K562 (cell line): ENCODE results near the gene PRDM4. TPM values are rescaled to one million over a fixed set of nuclear protein-coding genes. Genes with fewer than 3 reads are reported as not detected.

Experiments
- AFF4 ChIP-seq: sonication (generic); formaldehyde crosslinking; IDR thresholded peaks from 2 replicates; pipeline ENCODE4 v1.8.0; 2023; ENCODE audit warnings: mild to moderate bottlenecking, missing genetic modification reagents
- CTCF ChIP-seq, 3 experiments: IDR thresholded peaks in 2 of 3; conservative IDR thresholded peaks in 1 of 3; 2 replicates each; pipeline ENCODE4 v1.5.1; 2011 to 2012; ENCODE audit warnings: low read length in 3 of 3, mild to moderate bottlenecking in 3 of 3, control low read depth in 2 of 3, improper control_type of control experiment in 1 of 3, inconsistent platforms in 1 of 3, low read depth in 1 of 3, mixed read lengths in 1 of 3, moderate library complexity in 1 of 3; ENCODE audit not compliant: insufficient read depth in 2 of 3
- DDX20 ChIP-seq: fragments of 450-650 bp; IDR thresholded peaks from 2 replicates; pipeline ENCODE4 v1.6.1; 2016; ENCODE audit warnings: missing genetic modification characterization, low read depth, mild to moderate bottlenecking, missing compliant biosample characterization, moderate library complexity
- ESRRA ChIP-seq: fragments of 450-650 bp; IDR thresholded peaks from 2 replicates; pipeline ENCODE4 v1.6.1; 2014; ENCODE audit warnings: low read depth, mild to moderate bottlenecking, moderate library complexity, borderline replicate concordance
- FOSL1 ChIP-seq: fragments of 200-800 bp; sonication (Bioruptor generic); conservative IDR thresholded peaks from 2 replicates; pipeline ENCODE4 v1.6.1; 2016; ENCODE audit warnings: missing genetic modification characterization, missing compliant biosample characterization
- GATAD2B ChIP-seq: fragments of 450-650 bp; IDR thresholded peaks from 2 replicates; pipeline ENCODE4 v1.6.1; 2017; ENCODE audit warnings: mild to moderate bottlenecking, borderline replicate concordance
- HCFC1 ChIP-seq: IDR thresholded peaks from 2 replicates; pipeline ENCODE4 v1.6.1; 2012; ENCODE audit warnings: low read depth, low read length, improper control_type of control experiment
- HNRNPH1 ChIP-seq: fragments of 200-400 bp; formaldehyde crosslinking; optimal IDR thresholded peaks from 2 replicates; pipeline ENCODE3; 2017; ENCODE audit warnings: low read depth, mild to moderate bottlenecking, low read length, moderate library complexity
- HNRNPLL ChIP-seq: fragments of 200-400 bp; formaldehyde crosslinking; IDR thresholded peaks from 2 replicates; pipeline ENCODE4 v1.6.1; 2017; ENCODE audit warnings: low read length, low read depth, mild to moderate bottlenecking; ENCODE audit not compliant: poor library complexity, severe bottlenecking
- KAT2B ChIP-seq: IDR thresholded peaks from one replicate; pipeline ENCODE4 v1.6.1; 2012; ENCODE audit warnings: low read depth, mild to moderate bottlenecking, control low read depth, inconsistent platforms, low read length, moderate library complexity
- MIER1 ChIP-seq: fragments of 450-650 bp; IDR thresholded peaks from 2 replicates; pipeline ENCODE4 v1.6.1; 2016; ENCODE audit warnings: antibody characterized with exemption, mild to moderate bottlenecking, low read depth
- NONO ChIP-seq, 2 experiments: fragments of 200-400 bp in 1 of 2; fragments of 450-650 bp in 1 of 2; formaldehyde crosslinking in 1 of 2; IDR thresholded peaks; 2 replicates each; pipeline ENCODE4 v1.6.1; 2017; ENCODE audit warnings: low read depth in 2 of 2, mild to moderate bottlenecking in 2 of 2, moderate library complexity in 2 of 2, low read length in 1 of 2
- NR1H2 ChIP-seq: sonication (generic); formaldehyde crosslinking; IDR thresholded peaks from 2 replicates; pipeline ENCODE4 v1.4.0; 2020; ENCODE audit warnings: mild to moderate bottlenecking, missing genetic modification reagents
- PHTF2 ChIP-seq: fragments of 250-450 bp; sonication (Bioruptor Pico); IDR thresholded peaks from 2 replicates; pipeline ENCODE4 v1.5.0; 2021; ENCODE audit warnings: mild to moderate bottlenecking
- POLR2G ChIP-seq: fragments of 200-400 bp; formaldehyde crosslinking; IDR thresholded peaks from 2 replicates; pipeline ENCODE4 v1.6.1; 2017; ENCODE audit warnings: low read depth, mild to moderate bottlenecking, antibody characterized with exemption, low read length, moderate library complexity
- POU5F1 ChIP-seq: fragments of 150-350 bp; IDR thresholded peaks from 2 replicates; pipeline ENCODE4 v1.6.1; 2014; ENCODE audit warnings: borderline replicate concordance, low read length, low read depth, mild to moderate bottlenecking; ENCODE audit not compliant: partially characterized antibody
- RBBP5 ChIP-seq: fragments of 200-600 bp; sonication (generic); IDR thresholded peaks from 2 replicates; pipeline ENCODE4 v1.6.1; 2012; ENCODE audit warnings: borderline replicate concordance, mild to moderate bottlenecking, low read length, control low read depth, inconsistent platforms; ENCODE audit not compliant: insufficient read depth, poor library complexity, severe bottlenecking
- SAFB ChIP-seq: fragments of 200-400 bp; formaldehyde crosslinking; IDR thresholded peaks from 2 replicates; pipeline ENCODE4 v1.6.1; 2017; ENCODE audit warnings: low read depth, low read length, borderline replicate concordance
- THAP7 ChIP-seq: fragments of 250-450 bp; sonication (Bioruptor Pico); IDR thresholded peaks from 2 replicates; pipeline ENCODE4 v1.5.0; 2021
- ZNF143 ChIP-seq: sonication (generic); formaldehyde crosslinking; IDR thresholded peaks from 2 replicates; pipeline ENCODE4 v1.9.0; 2022; ENCODE audit warnings: mild to moderate bottlenecking, missing genetic modification reagents
- ZNF184 ChIP-seq: sonication (generic); formaldehyde crosslinking; IDR thresholded peaks from 2 replicates; pipeline ENCODE4 v1.5.0; 2020; ENCODE audit warnings: missing genetic modification reagents
- ZNF780A ChIP-seq: fragments of 250-450 bp; sonication (Bioruptor Pico); IDR thresholded peaks from 2 replicates; pipeline ENCODE4 v1.5.0; 2021; ENCODE audit warnings: mild to moderate bottlenecking
- polyA plus RNA-seq, 8 experiments: library from polyadenylated mRNA; depleted of rRNA in 4 of 8; stranded (reverse) in 5 of 8; unstranded in 3 of 8; fragments of >200 nt; fragmentation: Nextera tagmentation in 2 of 8; fragmentation: Illumina TruSeq in 1 of 8; extraction: Ambion mirVana in 2 of 8; extraction: Trizol in 1 of 8; gene quantifications; 2 replicates each; pipeline versions ENCODE4 v1.2.1 to v1.2.3, GENCODE V29; 2011 to 2014; ENCODE audit warnings: inconsistent platforms in 1 of 8, missing spikeins in 1 of 8
- total RNA-seq, 7 experiments: library from RNA; depleted of rRNA in 6 of 7; stranded (reverse); fragments of >200 nt in 6 of 7; fragmentation: Illumina TruSeq in 2 of 7; extraction: Trizol in 2 of 7; gene quantifications; 2 replicates each; pipeline versions ENCODE4 v1.2.1 to v1.2.3, GENCODE V29; 2011 to 2021; ENCODE audit warnings: low replicate concordance in 1 of 7

PRDM4 gene
- total and polyA plus RNA-seq, 9 of the 15 experiments (the other 6 are each of a cell fraction or from before 2014, with no cell fraction given), result 5.9 to 26.0 (median 20.0) TPM

GRCh38 chr12:107760809-107761501 is at the start of gene PRDM4 (continued):
- no peak for TF ChIP-seq AFF4 (CRISPR knock-in tag)
- TF ChIP-seq POLR2G, result peak; percentile 94
- peak; percentile 67 to 87; a peak in 3 of 4 replicates for TF ChIP-seq NONO (IDR thresholded peaks at IDR 0.05; ENCODE audit: low read depth in 2 of 2, low read length in 1 of 2)
- peak in 2 of 3 experiments; percentile 64 to 79; a peak in 5 of 6 replicates for TF ChIP-seq CTCF (IDR thresholded peaks at IDR 0.05 in 2 of 3, conservative IDR thresholded peaks at IDR 0.05 in 1 of 3; ENCODE audit: insufficient read depth in 2 of 3, low read depth in 1 of 3, low read length in 3 of 3)
- peak; percentile 86 for TF ChIP-seq RBBP5
- TF ChIP-seq HNRNPH1, result no peak
- TF ChIP-seq PHTF2 (CRISPR knock-in tag), result no peak
- TF ChIP-seq ZNF143 (CRISPR knock-in tag), result no peak
- TF ChIP-seq GATAD2B, result peak; percentile 90; the same call in 1 of the 2 replicates
- TF ChIP-seq KAT2B, result no peak
- no peak for TF ChIP-seq NR1H2 (CRISPR knock-in tag)
- peak; percentile 69 for TF ChIP-seq POU5F1
- TF ChIP-seq HCFC1, result peak; percentile 77
- TF ChIP-seq FOSL1 (tag), result 0 out of 2 replicates have a peak, but pooled peaks have one; percentile 25
- TF ChIP-seq HNRNPLL, result peak; percentile 87
- no peak for TF ChIP-seq ZNF780A
- peak; percentile 73; the same call in 1 of the 2 replicates for TF ChIP-seq THAP7 (CRISPR knock-in tag)
- no peak for TF ChIP-seq ZNF184 (CRISPR knock-in tag)
- TF ChIP-seq DDX20 (tag), result no peak
- TF ChIP-seq ESRRA, result peak; percentile 71; the same call in 1 of the 2 replicates
- no peak for TF ChIP-seq MIER1
- TF ChIP-seq SAFB, result no peak
